Measurements from ENCODE around the gene CERT1.
"Not testable (repeated sequence)": the region's sequence is repeated elsewhere in the genome, so short reads cannot be mapped to it uniquely, and the experiment has no call there.

The CERT1 gene

DNA sequence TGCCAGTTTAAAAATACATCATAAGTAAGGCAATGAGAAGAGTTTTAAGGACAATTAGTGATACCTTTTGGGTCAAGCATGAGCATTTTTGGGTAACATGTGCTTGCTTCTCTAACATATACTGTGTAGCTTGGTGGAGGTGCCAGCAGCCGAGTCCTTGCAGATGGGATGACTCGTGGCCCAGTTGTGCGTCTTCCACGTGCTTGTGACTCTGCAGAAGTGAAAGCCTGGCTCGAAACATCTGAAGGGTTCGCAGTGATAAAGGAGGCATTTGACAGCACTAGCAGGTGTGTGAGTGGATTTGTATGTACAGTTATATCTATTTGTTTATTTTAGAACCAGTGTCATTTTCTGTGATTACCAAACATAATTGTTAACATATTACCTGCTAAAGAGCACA, 156.2 kb downstream of the CERT1 start:
- DNase-seq (ENCODE audit: low read depth in 2 of 2): no peak

GRCh38 chr5:75351139-75351926, 160.1 kb downstream of the CERT1 start:
- no peak for DNase-seq (ENCODE audit: low read depth in 2 of 2)

- no peak for DNase-seq (ENCODE audit: low read depth in 2 of 2)
These were observed 161.8 kb downstream of the CERT1 start for GRCh38 chr5:75349663-75350062.

DNA sequence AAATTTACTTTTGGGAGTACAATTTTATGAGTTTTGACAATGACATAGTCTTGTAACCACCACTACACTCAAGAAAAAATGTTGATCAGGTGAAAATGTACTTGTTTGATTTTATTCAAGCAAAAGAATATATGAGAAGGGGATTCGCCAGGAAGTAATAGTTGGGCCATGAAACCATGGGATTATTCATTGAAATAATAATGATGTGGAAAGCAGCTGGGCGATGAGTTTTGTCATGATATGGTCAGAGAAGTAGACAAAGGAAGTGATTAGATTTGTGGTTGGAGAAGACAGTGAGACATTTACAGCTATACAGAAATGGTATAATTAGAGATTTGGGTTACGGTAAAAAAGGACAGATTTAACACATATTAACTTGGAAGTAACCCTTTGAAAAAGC, 163.2 kb downstream of the CERT1 start:
- DNase-seq (ENCODE audit: low read depth in 2 of 2): no peak

- DNase-seq (ENCODE audit: low read depth in 2 of 2): no peak
These were observed 168.6 kb downstream of the CERT1 start for GRCh38 chr5:75342836-75343235.

DNA sequence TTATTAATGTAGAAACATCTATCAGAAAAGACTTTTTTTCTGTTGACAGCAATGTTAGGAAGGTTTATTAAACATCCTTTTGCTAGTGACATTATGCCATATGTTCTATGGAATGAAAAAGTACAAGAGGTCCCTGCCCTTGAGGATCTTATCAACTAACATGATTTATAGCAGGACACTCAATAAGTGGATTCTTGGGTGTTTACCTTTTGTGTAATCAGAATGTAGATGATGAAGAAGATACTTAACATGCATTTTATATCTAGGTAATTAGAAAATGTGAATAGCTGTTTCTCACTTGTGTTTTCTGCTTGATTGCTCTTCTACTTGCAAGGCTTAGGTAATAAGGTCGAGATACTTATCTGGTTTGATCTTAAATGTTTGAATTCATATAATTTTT, 169.5 kb downstream of the CERT1 start:
- DNase-seq (ENCODE audit: low read depth in 2 of 2): no peak

- no peak for DNase-seq (ENCODE audit: low read depth in 2 of 2)
These were observed 170.5 kb downstream of the CERT1 start for GRCh38 chr5:75340714-75341478.

- DNase-seq (ENCODE audit: low read depth in 2 of 2): no peak
These were observed 173.0 kb downstream of the CERT1 start for GRCh38 chr5:75338408-75338807.

DNA sequence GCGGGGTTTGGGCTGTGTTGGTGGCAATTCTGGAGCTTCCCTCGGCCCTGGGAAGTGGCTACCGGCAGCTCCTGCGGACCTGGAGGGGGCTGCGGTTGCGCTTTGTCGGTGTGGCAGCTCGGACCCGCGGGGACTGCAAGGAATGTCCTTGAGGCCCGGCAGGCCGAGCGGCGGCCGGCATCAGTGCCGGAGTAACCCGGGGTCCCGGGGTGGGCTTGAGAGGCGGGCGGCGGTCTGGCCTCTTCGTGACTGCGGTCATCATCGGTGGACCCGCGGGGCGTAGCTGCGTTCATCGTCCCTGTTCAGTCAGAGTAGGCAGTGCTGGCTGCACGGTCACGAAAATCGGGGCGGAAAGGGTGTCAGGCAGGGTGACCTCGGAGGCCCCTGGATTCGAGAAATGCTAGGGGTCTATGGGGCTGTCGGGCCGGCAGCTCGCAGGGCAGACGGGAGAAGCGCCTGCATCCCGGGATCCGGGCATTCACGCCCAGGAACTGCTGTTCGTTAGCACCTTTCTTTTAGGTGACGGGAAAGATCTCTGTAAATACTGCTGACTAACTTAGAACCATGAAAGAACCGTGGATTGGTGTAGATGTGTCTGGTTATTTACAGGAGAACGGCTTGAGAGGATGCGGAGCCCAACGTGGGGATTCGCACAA, 173.9 kb downstream of the CERT1 start:
- peak in 1 of 2 donors; percentile 15 for DNase-seq (ENCODE audit: low read depth in 2 of 2)

- DNase-seq (ENCODE audit: low read depth in 2 of 2): peak; percentile 96 to 98
These were observed 174.7 kb downstream of the CERT1 start, which contains the start of gene HMGCR for GRCh38 chr5:75336615-75337336. Gene HMGCR (plus strand): TSS chr5:75337220. CDS start chr5:75342606, 5,386 bp downstream.

DNA sequence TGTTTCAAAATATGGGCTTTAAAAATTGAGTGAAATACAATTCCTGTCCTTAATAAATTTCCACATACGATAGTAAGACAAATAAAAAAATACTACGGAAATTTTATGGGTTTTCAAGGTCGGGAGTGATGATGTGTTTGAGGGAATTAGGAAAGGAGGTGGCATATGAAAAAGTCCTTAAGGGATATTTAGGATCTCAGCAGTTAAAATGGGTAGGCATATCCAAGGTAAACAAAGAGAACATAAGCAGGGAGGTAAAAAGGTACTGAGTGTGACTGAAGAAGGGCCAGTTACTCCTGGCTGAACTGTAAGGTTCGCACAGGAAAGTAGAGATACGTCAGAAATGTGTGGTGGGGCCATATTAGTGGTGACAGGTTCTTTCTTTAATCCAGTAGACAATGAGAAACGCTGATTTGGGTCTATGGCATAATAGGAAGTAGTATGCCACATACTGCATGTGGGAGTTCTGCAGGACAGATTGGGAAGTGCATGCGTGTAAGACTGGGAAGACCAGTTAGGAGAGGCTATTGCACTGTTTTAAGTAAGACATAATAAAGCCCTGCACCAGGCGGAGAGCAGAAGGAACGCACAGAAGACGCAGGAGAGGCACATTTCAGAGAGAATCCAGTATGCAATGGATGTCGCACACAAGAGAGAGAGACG, 175.3 kb downstream of the CERT1 start:
- DNase-seq (ENCODE audit: low read depth in 2 of 2): no peak

DNA sequence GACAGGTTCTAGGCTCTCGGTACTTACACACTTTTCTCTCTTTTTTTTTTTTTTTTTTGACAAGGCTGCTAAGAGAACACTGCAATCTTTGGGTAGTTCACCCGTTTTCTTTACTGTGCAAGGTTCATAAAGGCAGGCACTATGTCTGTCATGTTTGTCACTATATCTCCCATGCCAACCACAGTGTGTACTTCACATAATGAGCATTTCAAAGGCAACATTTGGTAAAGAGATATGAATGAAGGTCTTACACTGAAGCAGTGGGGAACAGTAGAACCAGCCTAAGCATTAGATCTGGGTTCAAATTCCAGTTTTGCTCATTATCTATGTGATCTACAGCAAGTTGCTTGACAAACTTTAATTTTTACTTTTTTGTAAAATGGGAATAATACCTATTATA, 175.9 kb downstream of the CERT1 start:
- no peak for DNase-seq (ENCODE audit: low read depth in 2 of 2)

- DNase-seq (ENCODE audit: low read depth in 2 of 2): not testable (repeated sequence)
These were observed 177.0 kb downstream of the CERT1 start for GRCh38 chr5:75334413-75334812.

DNA sequence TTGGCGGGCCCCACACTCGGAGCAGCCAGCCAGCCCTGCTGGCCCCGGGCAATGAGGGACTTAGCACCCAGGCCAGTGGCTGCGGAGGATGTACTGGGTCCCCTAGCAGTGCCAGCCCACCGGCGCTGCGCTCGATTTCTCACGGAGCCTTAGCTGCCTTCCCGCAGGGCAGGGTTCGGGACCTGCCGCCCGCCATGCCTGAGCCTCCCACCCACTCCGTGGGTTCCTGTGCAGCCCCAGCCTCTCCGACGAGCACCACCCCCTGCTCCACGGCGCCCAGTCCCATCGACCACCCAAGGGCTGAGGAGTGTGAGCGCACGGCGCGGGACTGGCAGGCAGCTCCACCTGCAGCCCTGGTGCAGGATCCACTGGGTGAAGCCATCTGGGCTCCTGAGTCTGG, 177.7 kb downstream of the CERT1 start:
- not testable (repeated sequence) for DNase-seq (ENCODE audit: low read depth in 2 of 2)

DNA sequence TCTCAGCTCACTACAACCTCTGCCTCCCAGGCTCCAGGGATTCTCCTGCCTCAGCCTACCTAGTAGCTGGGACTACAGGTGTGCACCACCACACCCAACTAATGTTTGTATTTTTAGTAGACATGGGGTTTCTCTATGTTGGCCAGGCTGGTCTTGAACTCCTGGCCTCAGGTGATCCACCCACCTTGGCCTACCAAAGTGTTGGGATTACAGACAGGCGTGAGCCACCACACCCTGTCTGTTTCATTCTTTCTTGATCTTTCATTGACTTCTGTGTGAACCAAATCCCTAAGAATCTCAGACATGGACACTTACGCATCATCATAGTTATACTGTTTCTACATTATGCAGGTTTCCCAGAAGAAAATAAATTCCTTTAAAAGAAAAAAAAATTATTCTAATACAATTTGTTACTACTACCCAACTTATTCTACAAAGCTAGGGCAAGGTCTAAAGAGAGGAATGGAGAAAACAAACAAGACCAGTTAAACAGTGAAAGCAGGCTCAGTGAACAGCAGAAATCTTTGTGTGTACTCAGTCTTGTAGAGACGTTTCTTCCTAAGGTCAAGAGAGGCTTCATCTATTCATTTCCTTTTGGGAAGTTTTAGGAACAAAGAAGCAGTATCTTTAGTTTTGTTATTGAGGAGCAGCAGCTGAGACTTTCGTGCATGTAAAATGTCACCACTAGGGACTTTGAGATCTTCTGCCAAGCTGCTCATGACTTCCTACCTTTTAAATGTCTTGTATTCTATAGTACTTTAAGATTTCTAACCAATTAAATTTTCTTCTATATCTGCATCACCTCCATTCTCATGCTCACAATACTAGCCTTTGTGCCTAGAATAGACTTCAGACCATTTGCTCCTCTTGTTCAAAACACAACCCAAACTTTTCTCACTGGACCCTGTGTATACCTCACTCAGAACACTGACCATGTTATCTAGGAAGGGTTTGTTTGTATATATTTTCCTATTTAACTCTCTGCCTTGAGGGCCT, 180.0 kb downstream of the CERT1 start:
- DNase-seq (ENCODE audit: low read depth in 2 of 2): no peak

DNA sequence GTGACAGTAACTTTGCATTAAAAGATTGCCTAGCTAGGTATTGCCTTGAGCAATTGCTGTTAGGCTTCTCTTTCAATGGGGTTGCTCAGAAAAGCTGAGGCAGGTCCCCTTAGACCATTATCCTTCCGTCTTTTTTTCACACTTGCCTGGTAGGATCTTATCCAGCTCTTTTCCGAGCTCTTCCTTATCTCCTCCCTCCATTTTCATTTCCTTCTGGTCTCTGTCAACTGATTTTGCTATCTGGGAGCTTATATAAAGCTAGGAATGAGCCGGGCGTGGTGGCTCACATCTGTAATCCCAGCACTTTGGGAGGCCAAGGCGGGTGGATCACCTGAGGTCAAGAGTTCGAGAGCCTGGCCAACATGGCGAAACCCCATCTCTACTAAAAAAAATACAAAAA, 181.0 kb downstream of the CERT1 start:
- DNase-seq (ENCODE audit: low read depth in 2 of 2): no peak

Measured in stimulated activated CD4-positive, alpha-beta T cell treated with anti-CD3 and anti-CD28 coated beads, Interleukin-15, amount 100 ng/mL, for 48 hours (primary cell).